K562 (cell line): ENCODE measurements around the gene TMEM129.

ENCODE experiments used
- CHCHD3 ChIP-seq: fragments of 250-450 bp; sonication (Bioruptor Pico); IDR thresholded peaks from 2 replicates; pipeline ENCODE4 v2.1.2; 2022; ENCODE audit warnings: mild to moderate bottlenecking
- CTCF ChIP-seq, 3 experiments: IDR thresholded peaks in 2 of 3; conservative IDR thresholded peaks in 1 of 3; 2 replicates each; pipeline ENCODE4 v1.5.1; 2011 to 2012; ENCODE audit warnings: low read length in 3 of 3, mild to moderate bottlenecking in 3 of 3, control low read depth in 2 of 3, improper control_type of control experiment in 1 of 3, inconsistent platforms in 1 of 3, low read depth in 1 of 3, mixed read lengths in 1 of 3, moderate library complexity in 1 of 3; ENCODE audit not compliant: insufficient read depth in 2 of 3
- HDAC2 ChIP-seq: fragments of 450-650 bp; IDR thresholded peaks from 2 replicates; pipeline ENCODE4 v1.6.1; 2016; ENCODE audit warnings: mild to moderate bottlenecking
- POLR2AphosphoS5 ChIP-seq: IDR thresholded peaks from 2 replicates; pipeline ENCODE4 v1.6.1; 2011; ENCODE audit warnings: mild to moderate bottlenecking, low read depth, low read length, moderate library complexity; ENCODE audit not compliant: control insufficient read depth, insufficient read depth
- SAFB2 ChIP-seq: fragments of 200-400 bp; formaldehyde crosslinking; IDR thresholded peaks from 2 replicates; pipeline ENCODE4 v1.6.1; 2018; ENCODE audit warnings: borderline replicate concordance, low read length, low read depth, moderate library complexity; ENCODE audit not compliant: severe bottlenecking
- TAF1 ChIP-seq: IDR thresholded peaks from 2 replicates; pipeline ENCODE4 v1.6.1; 2011; ENCODE audit warnings: mild to moderate bottlenecking, low read length, moderate library complexity; ENCODE audit not compliant: insufficient read depth, control insufficient read depth, severe bottlenecking; ENCODE audit errors: extremely low read depth

- TF ChIP-seq HDAC2 (no peak), CHCHD3 (CRISPR knock-in tag) (no peak), TAF1 (no peak), POLR2AphosphoS5 (no peak), CTCF (IDR thresholded peaks at IDR 0.05 in 2 of 3, conservative IDR thresholded peaks at IDR 0.05 in 1 of 3; ENCODE audit: insufficient read depth in 2 of 3, low read depth in 1 of 3, low read length in 3 of 3) (no peak), SAFB2 (no peak)
Observed at GRCh38 chr4:1730532-1731135, 9.5 kb upstream of the TMEM129 start.
